ENCODE results near the gene IL20. TPM values are rescaled to one million over a fixed set of nuclear protein-coding genes. Genes with fewer than 3 reads are reported as not detected.

The IL20 gene
- total RNA-seq, 4 donors from 2014 or later = not detected

GRCh38 chr1:206829875-206830274 is 35.5 kb upstream of the IL20 start:
- Histone ChIP-seq H3K27ac (no peak overlapping the region), H3K4me3 (no peak overlapping the region), H3K27me3 (peaks cover 9% of the 10 kb centered on the region), H3K36me3 (no peaks in the 10 kb centered on the region), H3K9me3 (no peaks in the 10 kb centered on the region), H3K4me1 (no peaks in the 10 kb centered on the region)
- ATAC-seq = no peak
- WGBS, 2 donors (ENCODE audit: low coverage in 1 of 2) = 93% methylated on average over 2 of the region's 2 CpGs; no CpG with 5 or more reads in 1 of the 2 donors
- TF ChIP-seq EP300 (IDR thresholded peaks at IDR 0.05) (no peak), POLR2A (IDR thresholded peaks at IDR 0.05) (no peak)

DNA sequence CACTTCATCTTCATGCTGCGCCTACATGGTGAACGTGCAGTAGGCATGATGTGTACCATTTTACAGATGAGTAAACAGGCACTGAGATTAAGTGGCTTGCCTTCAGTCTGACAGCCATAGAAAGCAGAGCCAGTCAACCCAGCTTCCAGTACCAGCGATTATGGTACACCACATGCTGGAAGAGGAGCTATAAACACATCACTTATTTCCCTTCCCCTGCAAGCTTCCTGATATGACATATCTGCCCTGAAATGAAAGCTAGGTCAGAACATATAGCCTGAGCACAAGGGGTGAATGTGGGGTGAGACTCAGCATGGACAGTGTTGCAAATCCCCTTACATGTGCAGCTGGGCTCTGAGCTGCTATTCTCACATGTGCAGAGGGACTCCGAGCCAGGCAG is 33.8 kb upstream of the IL20 start:
- WGBS, 2 donors (ENCODE audit: low coverage in 1 of 2) = 88 to 100% methylated on average over 1 to 3 of the region's 4 CpGs
- ATAC-seq = no peak
- H3K4me3 ChIP-seq = no peak overlapping the region
- no peak overlapping the region for H3K27ac ChIP-seq
- TF ChIP-seq EP300 (IDR thresholded peaks at IDR 0.05) (no peak), POLR2AphosphoS5 (IDR thresholded peaks at IDR 0.05) (no peak), POLR2A (IDR thresholded peaks at IDR 0.05) (no peak)
- TF ChIP-seq, protein P1, sequence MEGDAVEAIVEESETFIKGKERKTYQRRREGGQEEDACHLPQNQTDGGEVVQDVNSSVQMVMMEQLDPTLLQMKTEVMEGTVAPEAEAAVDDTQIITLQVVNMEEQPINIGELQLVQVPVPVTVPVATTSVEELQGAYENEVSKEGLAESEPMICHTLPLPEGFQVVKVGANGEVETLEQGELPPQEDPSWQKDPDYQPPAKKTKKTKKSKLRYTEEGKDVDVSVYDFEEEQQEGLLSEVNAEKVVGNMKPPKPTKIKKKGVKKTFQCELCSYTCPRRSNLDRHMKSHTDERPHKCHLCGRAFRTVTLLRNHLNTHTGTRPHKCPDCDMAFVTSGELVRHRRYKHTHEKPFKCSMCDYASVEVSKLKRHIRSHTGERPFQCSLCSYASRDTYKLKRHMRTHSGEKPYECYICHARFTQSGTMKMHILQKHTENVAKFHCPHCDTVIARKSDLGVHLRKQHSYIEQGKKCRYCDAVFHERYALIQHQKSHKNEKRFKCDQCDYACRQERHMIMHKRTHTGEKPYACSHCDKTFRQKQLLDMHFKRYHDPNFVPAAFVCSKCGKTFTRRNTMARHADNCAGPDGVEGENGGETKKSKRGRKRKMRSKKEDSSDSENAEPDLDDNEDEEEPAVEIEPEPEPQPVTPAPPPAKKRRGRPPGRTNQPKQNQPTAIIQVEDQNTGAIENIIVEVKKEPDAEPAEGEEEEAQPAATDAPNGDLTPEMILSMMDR (IDR thresholded peaks at IDR 0.05) = no peak
- H3K4me1 ChIP-seq = no peaks in the 10 kb centered on the region
- no peaks in the 10 kb centered on the region for H3K36me3 ChIP-seq
- H3K9me3 ChIP-seq = no peaks in the 10 kb centered on the region
- peaks cover 25% of the 10 kb centered on the region for H3K27me3 ChIP-seq

DNA sequence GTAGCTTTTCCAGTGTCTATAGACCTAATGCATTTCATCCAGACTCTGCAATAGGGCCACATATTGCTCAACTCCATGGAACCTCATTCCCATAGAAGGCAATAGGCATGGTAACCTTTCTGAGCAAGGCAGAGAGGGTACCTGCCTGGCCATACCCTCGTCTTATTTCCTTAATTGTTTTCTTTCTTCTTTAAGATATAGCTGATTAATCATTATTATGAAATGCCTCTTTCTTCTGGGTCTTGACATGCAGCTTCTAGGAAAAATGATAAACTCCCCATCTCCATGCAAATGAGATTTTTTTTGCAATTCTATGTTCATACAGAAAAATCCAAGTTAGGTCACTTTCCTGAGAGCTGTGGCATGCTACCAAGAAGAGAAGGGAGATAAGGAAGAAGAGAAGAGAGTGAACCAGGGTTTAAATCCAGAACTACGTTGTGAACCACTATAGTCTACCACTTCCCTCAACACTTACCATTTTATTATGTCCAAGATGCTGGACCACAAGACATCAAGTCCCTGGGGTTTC is 33.0 kb upstream of the IL20 start:
- no peaks in the 10 kb centered on the region for H3K4me1 ChIP-seq
- WGBS, 2 donors (ENCODE audit: low coverage in 1 of 2) = 52 to 61% methylated on average over 2 of the region's 2 CpGs
- ATAC-seq = no peak
- no peaks in the 10 kb centered on the region for H3K36me3 ChIP-seq
- H3K27me3 ChIP-seq = peaks cover 33% of the 10 kb centered on the region
- no peak overlapping the region for H3K27ac ChIP-seq
- H3K4me3 ChIP-seq = no peak overlapping the region
- no peak for TF ChIP-seq POLR2AphosphoS5 (IDR thresholded peaks at IDR 0.05)
- no peak for TF ChIP-seq EP300 (IDR thresholded peaks at IDR 0.05)
- TF ChIP-seq, protein P1 (IDR thresholded peaks at IDR 0.05) = no peak
- TF ChIP-seq POLR2A (IDR thresholded peaks at IDR 0.05) = no peak
- H3K9me3 ChIP-seq = no peaks in the 10 kb centered on the region

DNA sequence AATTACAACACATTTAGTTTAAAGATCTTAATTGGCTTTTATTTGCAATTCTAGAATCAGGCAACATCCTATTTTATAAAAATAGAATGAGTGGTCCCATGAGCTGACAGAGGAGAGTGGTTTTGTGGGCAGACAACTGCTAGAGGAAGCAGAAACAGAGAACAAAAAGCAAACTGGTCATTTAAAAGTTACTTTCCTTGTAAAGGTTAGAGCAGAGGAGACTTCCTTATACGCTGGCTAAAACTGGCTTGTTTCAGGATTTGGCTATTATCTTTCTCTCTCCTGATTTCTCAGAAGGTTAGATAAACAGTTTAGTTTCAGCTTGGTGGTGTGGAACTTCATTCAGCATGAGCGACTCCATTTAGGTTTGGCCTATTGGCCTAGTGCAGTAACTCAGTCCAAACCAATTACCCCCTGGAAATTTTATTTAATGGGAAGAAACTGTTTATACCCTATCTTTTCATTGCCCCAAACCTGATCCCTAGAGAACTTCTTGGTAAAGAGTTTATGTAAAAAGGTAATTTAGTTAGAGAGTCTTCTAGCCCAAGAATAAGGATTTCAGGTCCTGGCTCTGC is 32.2 kb upstream of the IL20 start:
- no peak for ATAC-seq
- H3K27ac ChIP-seq = no peak overlapping the region
- no peaks in the 10 kb centered on the region for H3K36me3 ChIP-seq
- H3K4me1 ChIP-seq = no peaks in the 10 kb centered on the region
- peaks cover 38% of the 10 kb centered on the region for H3K27me3 ChIP-seq
- 27 to 48% methylated on average over 2 of the region's 2 CpGs for WGBS, 2 donors (ENCODE audit: low coverage in 1 of 2)
- no peaks in the 10 kb centered on the region for H3K9me3 ChIP-seq
- H3K4me3 ChIP-seq = no peak overlapping the region
- TF ChIP-seq EP300 (IDR thresholded peaks at IDR 0.05) = no peak
- TF ChIP-seq, protein P1 (IDR thresholded peaks at IDR 0.05) = no peak
- TF ChIP-seq POLR2AphosphoS5 (IDR thresholded peaks at IDR 0.05) = no peak
- no peak for TF ChIP-seq POLR2A (IDR thresholded peaks at IDR 0.05)

DNA sequence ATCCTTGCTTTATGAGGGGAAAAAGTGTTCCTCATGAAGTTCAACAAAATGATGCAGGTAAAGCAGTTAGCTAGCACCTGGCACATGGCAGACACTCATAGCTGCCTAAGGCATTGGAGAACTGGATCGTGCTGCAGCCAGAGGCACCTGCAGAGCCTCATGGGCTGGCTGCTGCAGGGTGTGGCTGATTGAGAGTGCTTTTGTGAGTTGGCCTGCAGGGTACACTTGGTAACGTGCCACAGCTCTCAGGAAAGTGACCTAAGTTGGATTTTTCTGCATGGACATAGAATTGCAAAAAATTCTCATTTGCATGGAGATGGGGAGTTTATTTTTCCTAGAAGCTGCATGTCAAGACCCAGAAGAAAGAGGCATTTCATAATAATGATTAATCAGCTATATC is 31.6 kb upstream of the IL20 start:
- no peak overlapping the region for H3K27ac ChIP-seq
- H3K9me3 ChIP-seq = no peaks in the 10 kb centered on the region
- WGBS, 2 donors (ENCODE audit: low coverage in 1 of 2) = 64 to 80% methylated on average over 1 to 2 of the region's 2 CpGs
- no peak for ATAC-seq
- H3K36me3 ChIP-seq = no peaks in the 10 kb centered on the region
- H3K4me1 ChIP-seq = no peaks in the 10 kb centered on the region
- no peak overlapping the region for H3K4me3 ChIP-seq
- TF ChIP-seq EP300 (IDR thresholded peaks at IDR 0.05) (no peak), POLR2AphosphoS5 (IDR thresholded peaks at IDR 0.05) (no peak), POLR2A (IDR thresholded peaks at IDR 0.05) (no peak)
- TF ChIP-seq, protein P1 (IDR thresholded peaks at IDR 0.05) = no peak
- H3K27me3 ChIP-seq = peaks cover 38% of the 10 kb centered on the region
